CD4-positive, alpha-beta memory T cell (primary cell): ENCODE measurements around the gene HPS1. TPM values are rescaled to one million over a fixed set of nuclear protein-coding genes. Genes with fewer than 3 reads are reported as not detected.

ENCODE experiments used
- CTCF ChIA-PET: fragments of 350-600 bp; sonication (Branson Sonifier 250); formaldehyde crosslinking; loops from one replicate; lab custom pipeline; 2021; ENCODE audit warnings: inconsistent platforms; ENCODE audit not compliant: partially characterized antibody; lab: Charles Lee
- POLR2A ChIA-PET: fragments of 350-600 bp; sonication (Branson Sonifier 250); formaldehyde crosslinking; loops from one replicate; lab custom pipeline; 2021; ENCODE audit not compliant: partially characterized antibody; lab: Charles Lee
- DNase-seq, 5 donors: peaks; one replicate each; pipeline versions ENCODE4 v3.0.0 to v3.0.0-alpha.2; 2020 to 2022; ENCODE audit warnings: mixed read lengths in 1 of 5
- H3K27ac ChIP-seq: one replicate; pipeline ENCODE4 v1.7.0; 2013; ENCODE audit warnings: low read depth, low read length
- H3K27me3 ChIP-seq: 2 replicates; pipeline ENCODE4 v1.7.0; 2013; ENCODE audit warnings: mild to moderate bottlenecking, low read length, moderate library complexity; ENCODE audit not compliant: insufficient read depth
- H3K36me3 ChIP-seq: 2 replicates; pipeline ENCODE4 v1.7.0; 2013; ENCODE audit warnings: mild to moderate bottlenecking, low read length, moderate library complexity; ENCODE audit not compliant: insufficient read depth
- H3K4me1 ChIP-seq: 2 replicates; pipeline ENCODE4 v1.7.0; 2013; ENCODE audit warnings: mild to moderate bottlenecking, low read length, moderate library complexity; ENCODE audit not compliant: insufficient read depth
- H3K4me3 ChIP-seq, 2 donors: one replicate each; pipeline ENCODE4 v1.7.0; 2013; ENCODE audit warnings: low read length in 2 of 2, mild to moderate bottlenecking in 1 of 2
- H3K9me3 ChIP-seq, 2 donors: one replicate each; pipeline ENCODE4 v1.7.0; 2013; ENCODE audit warnings: low read length in 2 of 2, control low read depth in 1 of 2; ENCODE audit not compliant: control insufficient read depth in 1 of 2
- H3K27ac Mint-ChIP-seq, 7 donors: one replicate each; pipeline ENCODE4 v1.8.0; 2020 to 2021; ENCODE audit warnings: mixed read lengths in 7 of 7, mild to moderate bottlenecking in 6 of 7, inconsistent platforms in 3 of 7, moderate library complexity in 3 of 7
- H3K27me3 Mint-ChIP-seq, 2 donors: one replicate each; pipeline ENCODE4 v1.8.0; 2020 to 2021; ENCODE audit warnings: mixed read lengths in 2 of 2
- H3K36me3 Mint-ChIP-seq, 2 donors: one replicate each; pipeline ENCODE4 v1.8.0; 2020 to 2021; ENCODE audit warnings: mixed read lengths in 2 of 2, inconsistent platforms in 1 of 2, mild to moderate bottlenecking in 1 of 2
- H3K4me1 Mint-ChIP-seq, 4 donors: one replicate each; pipeline ENCODE4 v1.8.0; 2020 to 2021; ENCODE audit warnings: mixed read lengths in 4 of 4, mild to moderate bottlenecking in 1 of 4
- H3K4me3 Mint-ChIP-seq, 8 donors: one replicate each; pipeline ENCODE4 v1.8.0; 2020 to 2021; ENCODE audit warnings: mixed read lengths in 8 of 8, mild to moderate bottlenecking in 7 of 8, moderate library complexity in 6 of 8, inconsistent platforms in 3 of 8
- H3K9me3 Mint-ChIP-seq, 8 donors: one replicate each; pipeline ENCODE4 v1.8.0; 2020 to 2021; ENCODE audit warnings: mixed read lengths in 8 of 8, mild to moderate bottlenecking in 5 of 8, inconsistent platforms in 3 of 8, moderate library complexity in 1 of 8
- intact Hi-C: fragments of 100-400 bp; cut with micrococcal nuclease; formaldehyde crosslinking; loops from one replicate; pipeline ENCODE4 v1.15.1; 2023
- polyA plus RNA-seq, 2 donors: library from polyadenylated mRNA; unstranded; fragments of 300-500 nt; fragmentation: Illumina TruSeq; gene quantifications; one replicate each; pipeline ENCODE4 v1.2.3, GENCODE V29; 2021
- total RNA-seq, 2 experiments: library from RNA; stranded (reverse); gene quantifications; one replicate each; pipeline ENCODE4 v1.2.3, GENCODE V29; 2021

The HPS1 gene
- total RNA-seq (100 to 1,000 TPM; 106 to 115 TPM), polyA plus RNA-seq (10 to 100 TPM; 72.0 to 76.7 TPM)

GRCh38 chr10:98446661-98447221 lies at the start of gene HPS1:
TSS of gene HPS1 (minus strand) at chr10:98446935. CDS start at chr10:98443240, 3,695 bp downstream.
- Histone ChIP-seq H3K9me3 (no peaks in the 10 kb centered on the region), H3K36me3 (peaks cover 27% of the 10 kb centered on the region), H3K27ac (peak within 1 kb of the TSS; percentile 76), H3K4me1 (peaks cover 41% of the 10 kb centered on the region), H3K27me3 (no peaks in the 10 kb centered on the region), H3K4me3 (peak within 1 kb of the TSS; percentile 73 to 84)
- Mint-ChIP-seq H3K4me3 (peak within 1 kb of the TSS; percentile 88 to 95 (median 94)), H3K27ac (peak within 1 kb of the TSS; percentile 89 to 95 (median 93)), H3K36me3 (peaks cover 17 to 36% of the 10 kb centered on the region in 2 donors), H3K4me1 (peaks cover 29 to 58% (median 42%) of the 10 kb centered on the region in 4 donors), H3K27me3 (no peaks in the 10 kb centered on the region), H3K9me3 (no peaks in the 10 kb centered on the region)
- ChIA-PET CTCF (interaction anchor here (1.0 to 1.8 kb wide), 3 partner anchors 10 to 21 kb away, joined by 4 to 8 read pairs (median 4); no protein-coding TSS in a partner anchor), POLR2A (interaction anchor here (1.0 to 2.6 kb wide), 7 partner anchors 11 to 1286 kb away, joined by 3 to 10 read pairs (median 4); partner anchors contain the start of genes CUTC and R3HCC1L)
- peak; percentile 64 to 78 (median 78) for DNase-seq
- intact Hi-C loops, result loop anchor here (1.0 to 5.0 kb wide), 5 partner anchors 21 to 1286 kb away; partner anchors contain the start of genes COX15, CUTC, PYROXD2 and SLC25A28

- Histone ChIP-seq H3K9me3 (peaks cover 0 to 6% of the 10 kb centered on the region in 2 donors), H3K4me3 (no peak overlapping the region), H3K27ac (no peak overlapping the region), H3K27me3 (no peaks in the 10 kb centered on the region), H3K36me3 (no peaks in the 10 kb centered on the region), H3K4me1 (no peaks in the 10 kb centered on the region)
- H3K27ac Mint-ChIP-seq, result no peak overlapping the region
- peaks cover 0 to 32% (median 23%) of the 10 kb centered on the region in 8 donors for H3K9me3 Mint-ChIP-seq
- H3K27me3 Mint-ChIP-seq, result peaks cover 2% of the 10 kb centered on the region in 2 donors
- H3K4me1 Mint-ChIP-seq, result no peaks in the 10 kb centered on the region
- peaks cover 0 to 7% of the 10 kb centered on the region in 2 donors for H3K36me3 Mint-ChIP-seq
- no peak overlapping the region for H3K4me3 Mint-ChIP-seq
- no peak for DNase-seq
- intact Hi-C loops, result no loop called here
- POLR2A ChIA-PET, result no interaction called here
- CTCF ChIA-PET, result no interaction called here
These were observed 46.0 kb upstream of the HPS1 start for GRCh38 chr10:98492763-98493162.

GRCh38 chr10:98489561-98490481 lies 43.1 kb upstream of the HPS1 start:
- H3K4me1 ChIP-seq, result no peaks in the 10 kb centered on the region

GRCh38 chr10:98488669-98489430 lies 42.1 kb upstream of the HPS1 start:
- intact Hi-C loops, result no loop called here
- Histone ChIP-seq H3K36me3 (no peaks in the 10 kb centered on the region), H3K27ac (no peak overlapping the region), H3K9me3 (no peaks in the 10 kb centered on the region), H3K4me3 (no peak overlapping the region), H3K27me3 (no peaks in the 10 kb centered on the region), H3K4me1 (no peaks in the 10 kb centered on the region)
- POLR2A ChIA-PET, result no interaction called here
- Mint-ChIP-seq H3K27ac (no peak overlapping the region), H3K36me3 (no peaks in the 10 kb centered on the region), H3K4me1 (no peaks in the 10 kb centered on the region), H3K4me3 (no peak overlapping the region), H3K27me3 (peaks cover 6 to 7% of the 10 kb centered on the region in 2 donors), H3K9me3 (peaks cover 0 to 7% (median 0%) of the 10 kb centered on the region in 8 donors)
- CTCF ChIA-PET, result no interaction called here
- DNase-seq, result peak in 1 of 5 donors; percentile 25

More at GRCh38 chr10:98489561-98490481, 43.1 kb upstream of the HPS1 start:
- Histone ChIP-seq H3K4me3 (no peak overlapping the region), H3K36me3 (no peaks in the 10 kb centered on the region), H3K27me3 (no peaks in the 10 kb centered on the region), H3K27ac (no peak overlapping the region), H3K9me3 (no peaks in the 10 kb centered on the region)
- Mint-ChIP-seq H3K9me3 (peaks cover 0 to 13% (median 5%) of the 10 kb centered on the region in 8 donors), H3K4me3 (no peak overlapping the region), H3K27ac (peak overlapping the region in 1 of 7 donors; percentile 37), H3K27me3 (peaks cover 5 to 6% of the 10 kb centered on the region in 2 donors), H3K36me3 (no peaks in the 10 kb centered on the region), H3K4me1 (no peaks in the 10 kb centered on the region)
- CTCF ChIA-PET, result no interaction called here
- intact Hi-C loops, result no loop called here
- POLR2A ChIA-PET, result no interaction called here
- no peak for DNase-seq

GRCh38 chr10:98487649-98488048 lies 40.9 kb upstream of the HPS1 start:
- H3K4me1 ChIP-seq, result peaks cover under 1% of the 10 kb centered on the region
- no peak overlapping the region for H3K4me3 ChIP-seq
- no peak overlapping the region for H3K27ac ChIP-seq
- peaks cover 0 to under 1% (median under 1%) of the 10 kb centered on the region in 4 donors for H3K4me1 Mint-ChIP-seq
- no peaks in the 10 kb centered on the region for H3K36me3 Mint-ChIP-seq
- intact Hi-C loops, result no loop called here
- H3K27ac Mint-ChIP-seq, result peak overlapping the region in 1 of 7 donors; percentile 43
- no peaks in the 10 kb centered on the region for H3K36me3 ChIP-seq
- peaks cover 0 to 5% (median under 1%) of the 10 kb centered on the region in 8 donors for H3K9me3 Mint-ChIP-seq
- H3K27me3 ChIP-seq, result no peaks in the 10 kb centered on the region
- H3K9me3 ChIP-seq, result no peaks in the 10 kb centered on the region
- DNase-seq, result no peak
- POLR2A ChIA-PET, result no interaction called here
- H3K27me3 Mint-ChIP-seq, result peaks cover 4 to 7% of the 10 kb centered on the region in 2 donors
- CTCF ChIA-PET, result no interaction called here
- no peak overlapping the region for H3K4me3 Mint-ChIP-seq

GRCh38 chr10:98486421-98486820 lies 39.7 kb upstream of the HPS1 start:
- Mint-ChIP-seq H3K4me3 (no peak overlapping the region), H3K27ac (no peak overlapping the region), H3K36me3 (no peaks in the 10 kb centered on the region), H3K4me1 (peaks cover 0 to 8% (median 4%) of the 10 kb centered on the region in 4 donors), H3K9me3 (peaks cover 0 to 5% (median 0%) of the 10 kb centered on the region in 8 donors), H3K27me3 (peaks cover 4 to 7% of the 10 kb centered on the region in 2 donors)
- H3K4me1 ChIP-seq, result peaks cover 5% of the 10 kb centered on the region
- no peak for DNase-seq
- ChIA-PET CTCF (no interaction called here), POLR2A (no interaction called here)
- intact Hi-C loops, result no loop called here
- H3K36me3 ChIP-seq, result no peaks in the 10 kb centered on the region
- no peak overlapping the region for H3K27ac ChIP-seq
- H3K9me3 ChIP-seq, result no peaks in the 10 kb centered on the region
- no peaks in the 10 kb centered on the region for H3K27me3 ChIP-seq
- H3K4me3 ChIP-seq, result no peak overlapping the region
